ENCODE results near the gene SYNPO2. TPM values are rescaled to one million over a fixed set of nuclear protein-coding genes. Genes with fewer than 3 reads are reported as not detected.

The SYNPO2 gene
- total RNA-seq, 1 experiment from 2014 or later, result 0.93 TPM

GRCh38 chr4:119016636-119017035 is 128.0 kb downstream of the SYNPO2 start:
- H3K9me2 ChIP-seq (ENCODE audit: insufficient read depth), result no peaks in the 10 kb centered on the region
- CTCF ChIA-PET, result no interaction called here
- POLR2A ChIA-PET, result no interaction called here
- intact Hi-C loops (cut with micrococcal nuclease), result no loop called here
- TF ChIP-seq EZH2phosphoT487 (IDR thresholded peaks at IDR 0.05; ENCODE audit: borderline replicate concordance), result no peak
- no peak for TF ChIP-seq ATF3 (IDR thresholded peaks at IDR 0.05)
- no peak for TF ChIP-seq ELF1 (IDR thresholded peaks at IDR 0.05; ENCODE audit: borderline replicate concordance, low read depth)
- TF ChIP-seq YY1 (IDR thresholded peaks at IDR 0.05; ENCODE audit: extremely low read depth, insufficient replicate concordance, low read depth, low read length), result no peak
- TF ChIP-seq SP1 (IDR thresholded peaks at IDR 0.05; ENCODE audit: low read depth), result no peak
- TF ChIP-seq CEBPB (IDR thresholded peaks at IDR 0.05; ENCODE audit: low read depth), result no peak
- no peak for TF ChIP-seq POLR2A (IDR thresholded peaks at IDR 0.05; ENCODE audit: borderline replicate concordance, extremely low read depth, insufficient read depth, insufficient read length)
- TF ChIP-seq ZNF274 (IDR thresholded peaks at IDR 0.05; ENCODE audit: low read depth, low read length), result no peak
- TF ChIP-seq EZH2 (IDR thresholded peaks at IDR 0.05), result no peak
- TF ChIP-seq CBX3 (IDR thresholded peaks at IDR 0.05; ENCODE audit: low read depth), result no peak
- TF ChIP-seq JUND (IDR thresholded peaks at IDR 0.05), result no peak
- no peak for TF ChIP-seq RAD21 (IDR thresholded peaks at IDR 0.05; ENCODE audit: low read depth)
- TF ChIP-seq, protein P1, sequence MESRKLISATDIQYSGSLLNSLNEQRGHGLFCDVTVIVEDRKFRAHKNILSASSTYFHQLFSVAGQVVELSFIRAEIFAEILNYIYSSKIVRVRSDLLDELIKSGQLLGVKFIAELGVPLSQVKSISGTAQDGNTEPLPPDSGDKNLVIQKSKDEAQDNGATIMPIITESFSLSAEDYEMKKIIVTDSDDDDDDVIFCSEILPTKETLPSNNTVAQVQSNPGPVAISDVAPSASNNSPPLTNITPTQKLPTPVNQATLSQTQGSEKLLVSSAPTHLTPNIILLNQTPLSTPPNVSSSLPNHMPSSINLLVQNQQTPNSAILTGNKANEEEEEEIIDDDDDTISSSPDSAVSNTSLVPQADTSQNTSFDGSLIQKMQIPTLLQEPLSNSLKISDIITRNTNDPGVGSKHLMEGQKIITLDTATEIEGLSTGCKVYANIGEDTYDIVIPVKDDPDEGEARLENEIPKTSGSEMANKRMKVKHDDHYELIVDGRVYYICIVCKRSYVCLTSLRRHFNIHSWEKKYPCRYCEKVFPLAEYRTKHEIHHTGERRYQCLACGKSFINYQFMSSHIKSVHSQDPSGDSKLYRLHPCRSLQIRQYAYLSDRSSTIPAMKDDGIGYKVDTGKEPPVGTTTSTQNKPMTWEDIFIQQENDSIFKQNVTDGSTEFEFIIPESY (IDR thresholded peaks at IDR 0.05; ENCODE audit: extremely low read depth, insufficient replicate concordance, low read length), result no peak
- no peak for TF ChIP-seq TCF7L2 (IDR thresholded peaks at IDR 0.05; ENCODE audit: borderline replicate concordance, extremely low read depth, insufficient read depth, insufficient read length)
- TF ChIP-seq POLR2AphosphoS5 (IDR thresholded peaks at IDR 0.05; ENCODE audit: low read depth, low read length), result no peak
- no peaks in the 10 kb centered on the region for H3K36me3 ChIP-seq (ENCODE audit: control insufficient read depth in 1 of 2, insufficient read depth in 2 of 2, low read length in 2 of 2)
- H3K9me3 ChIP-seq (ENCODE audit: control insufficient read depth in 1 of 2, insufficient read depth in 1 of 2, low read depth in 1 of 2, low read length in 2 of 2), result no peaks in the 10 kb centered on the region
- RAD21 ChIA-PET (ENCODE audit: low non-redundant PET in 1 of 2, low total read pairs in 2 of 2, uncharacterized antibody in 2 of 2, unreplicated experiment in 2 of 2), result no interaction called here
- H3K4me2 ChIP-seq (ENCODE audit: low read length), result no peak overlapping the region
- no TSS peak for BruUV-seq (replicated peaks)
- H3K79me2 ChIP-seq (ENCODE audit: insufficient read depth, low read length), result no peaks in the 10 kb centered on the region
- no peaks in the 10 kb centered on the region for H3K27me3 ChIP-seq (ENCODE audit: insufficient read depth, low read length)
- no peak overlapping the region for H3K4me3 ChIP-seq (replicated peaks in 1 of 2; ENCODE audit: low read depth in 1 of 2, low read length in 2 of 2)
- H4K20me1 ChIP-seq (ENCODE audit: insufficient read depth), result no peaks in the 10 kb centered on the region
- no peak overlapping the region for H3K9ac ChIP-seq (ENCODE audit: low read length)
- ATAC-seq (no peak), DNase-seq (ENCODE audit: low read depth, low spot score) (no peak)
- no peak overlapping the region for H3K27ac ChIP-seq (ENCODE audit: low read depth, low read length)
- no peaks in the 10 kb centered on the region for H3K4me1 ChIP-seq (ENCODE audit: control insufficient read depth in 1 of 2, insufficient read depth in 2 of 2, low read length in 2 of 2)
- no peak overlapping the region for H2AFZ ChIP-seq (ENCODE audit: low read depth, low read length, poor library complexity, severe bottlenecking)
